GM21515 (cell line): ENCODE results near the gene PLXNA4.

Experiments used
- ATAC-seq: cut with Tn5 transposase; IDR thresholded peaks from one replicate; pipeline ENCODE4 v1.9.1; 2021; ENCODE audit not compliant: unreplicated experiment

The PLXNA4 gene

DNA sequence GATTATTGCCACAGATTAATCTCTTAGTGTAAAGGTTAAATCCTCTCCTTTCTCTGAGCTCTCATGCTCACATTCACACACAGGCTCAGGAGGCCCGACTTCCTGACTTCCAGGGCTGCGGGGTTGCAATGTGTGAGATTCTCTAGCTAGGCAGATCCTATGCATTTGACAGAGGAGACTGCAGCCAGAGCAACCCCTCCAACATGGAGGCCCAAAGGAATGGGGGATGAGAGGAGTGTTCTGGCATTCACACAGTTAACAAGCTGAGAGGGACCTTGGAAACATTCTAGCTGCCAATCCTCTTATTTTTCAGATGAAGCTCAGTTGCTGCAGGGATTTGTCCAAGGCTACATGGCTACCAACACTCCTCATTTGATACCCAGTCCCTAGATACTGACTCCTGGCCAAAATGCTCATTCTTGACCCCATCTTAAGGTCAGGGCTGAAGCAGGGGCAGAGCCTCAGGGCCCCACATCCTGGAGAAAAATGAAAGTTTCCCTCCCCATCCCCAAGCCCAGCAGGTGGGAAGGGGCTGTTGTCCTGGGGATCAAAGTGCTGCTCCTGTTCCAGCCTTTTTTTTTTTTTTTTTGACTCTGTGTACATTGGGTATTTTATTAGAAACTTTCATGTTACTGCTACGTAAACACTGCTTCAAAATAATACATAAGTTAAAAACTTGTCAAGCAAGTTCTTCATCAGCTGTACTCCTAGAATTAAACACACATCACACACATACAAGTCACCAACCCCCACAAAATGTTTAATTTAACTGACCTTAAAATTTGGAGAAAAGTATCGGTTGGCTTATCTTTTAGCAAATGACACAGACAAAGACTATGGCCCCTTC lies 325.6 kb downstream of the PLXNA4 start:
- no peak for ATAC-seq

DNA sequence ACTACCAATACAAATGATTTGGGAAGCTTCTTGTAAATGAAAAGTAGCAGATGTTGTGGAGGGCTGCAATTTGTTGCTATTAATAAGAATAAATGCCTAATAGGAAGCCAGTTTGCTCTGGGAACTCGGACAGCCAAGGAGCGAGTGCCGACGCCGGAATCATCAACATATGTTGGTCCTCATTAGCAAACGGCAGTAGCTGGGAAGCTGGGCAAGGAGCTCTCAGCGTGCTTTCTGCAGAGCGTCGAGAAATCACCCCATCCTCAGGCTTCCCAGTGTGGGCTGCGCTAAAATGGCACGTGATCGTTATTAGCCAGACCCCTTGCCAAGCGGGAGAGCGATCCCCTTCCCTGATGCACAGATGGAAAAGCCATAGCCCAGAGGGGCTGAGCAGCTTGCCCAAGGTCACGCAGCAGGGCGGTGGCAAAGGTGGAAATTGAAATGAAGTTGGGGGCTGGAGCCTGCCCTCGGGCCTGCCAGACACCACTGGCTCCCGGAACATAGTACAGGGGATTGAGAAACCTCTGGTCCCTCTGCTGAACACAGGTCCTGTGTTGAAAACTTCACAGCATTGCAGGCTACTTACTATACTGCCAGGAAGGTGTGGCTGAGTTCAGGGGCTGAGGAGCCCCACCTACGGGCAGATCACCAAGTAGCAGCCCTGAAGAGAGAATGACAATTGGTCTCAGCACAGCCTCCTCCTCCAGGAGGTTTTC lies 326.9 kb downstream of the PLXNA4 start:
- no peak for ATAC-seq

DNA sequence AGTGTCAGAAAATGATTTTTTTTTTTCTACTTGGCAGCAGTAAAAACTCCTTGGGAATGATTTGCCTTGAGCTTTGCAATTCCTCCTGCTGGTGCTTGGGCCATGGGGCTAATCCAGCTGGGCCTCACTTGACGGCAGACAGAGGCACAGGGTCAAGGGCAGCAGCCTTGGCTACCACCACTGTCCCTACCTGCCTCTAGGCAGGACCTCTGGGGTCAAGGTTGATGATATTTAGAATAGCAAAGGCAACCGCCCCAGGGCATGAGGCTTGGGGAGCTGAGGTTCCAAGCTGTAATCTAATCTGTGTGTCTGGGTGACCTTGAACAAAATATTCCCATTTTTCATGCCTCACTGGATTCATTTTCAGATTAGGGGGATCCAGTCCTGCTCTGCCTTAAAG lies 327.4 kb downstream of the PLXNA4 start:
- no peak for ATAC-seq

DNA sequence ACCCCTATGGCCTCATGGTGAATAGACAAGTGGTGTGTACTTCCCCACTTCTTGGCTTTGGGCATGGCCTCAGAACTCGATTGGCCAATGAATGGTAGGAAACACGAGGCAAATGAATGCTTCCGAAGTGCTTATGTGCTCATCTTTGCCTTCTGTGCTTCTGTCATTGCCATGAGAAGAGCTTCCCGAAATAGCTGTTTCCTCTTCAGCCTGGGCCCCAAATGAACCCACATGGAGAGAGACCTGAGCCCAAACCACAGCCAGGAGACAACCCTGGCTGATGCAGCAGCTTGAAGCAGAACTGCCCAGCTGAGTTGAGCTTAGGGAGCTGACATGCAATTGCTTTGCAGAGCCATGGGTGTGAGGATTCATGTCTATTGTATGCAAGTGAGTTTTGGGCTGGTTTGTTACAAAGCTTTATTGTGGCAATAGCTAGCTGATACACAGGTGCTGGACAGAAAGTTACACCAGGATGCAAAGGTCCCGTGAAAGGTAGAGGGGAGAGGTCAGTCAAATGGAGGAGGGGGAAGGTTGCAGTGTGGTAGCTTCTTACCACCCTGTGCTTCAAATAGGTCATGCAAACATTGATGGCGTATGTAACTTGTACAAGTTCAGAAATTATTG lies 328.2 kb downstream of the PLXNA4 start:
- ATAC-seq: no peak

DNA sequence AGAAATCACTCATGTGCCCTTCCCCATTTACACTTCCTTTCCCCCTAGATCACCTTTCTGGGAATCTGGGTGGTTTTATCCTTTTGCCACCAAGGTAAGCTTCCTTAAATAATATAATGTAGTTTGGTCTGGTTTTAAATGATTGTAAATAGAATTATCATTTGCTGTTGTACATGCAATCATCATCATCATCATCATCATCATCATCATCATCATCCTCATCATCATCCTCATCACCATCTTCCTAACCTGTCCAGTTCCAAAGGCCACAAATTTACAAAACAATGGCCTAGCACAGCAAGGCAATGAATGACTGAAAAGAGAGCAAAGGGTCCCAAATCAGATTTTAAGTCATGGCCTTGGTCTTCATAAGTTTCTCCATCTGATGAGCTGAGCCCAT lies 329.7 kb downstream of the PLXNA4 start:
- no peak for ATAC-seq

DNA sequence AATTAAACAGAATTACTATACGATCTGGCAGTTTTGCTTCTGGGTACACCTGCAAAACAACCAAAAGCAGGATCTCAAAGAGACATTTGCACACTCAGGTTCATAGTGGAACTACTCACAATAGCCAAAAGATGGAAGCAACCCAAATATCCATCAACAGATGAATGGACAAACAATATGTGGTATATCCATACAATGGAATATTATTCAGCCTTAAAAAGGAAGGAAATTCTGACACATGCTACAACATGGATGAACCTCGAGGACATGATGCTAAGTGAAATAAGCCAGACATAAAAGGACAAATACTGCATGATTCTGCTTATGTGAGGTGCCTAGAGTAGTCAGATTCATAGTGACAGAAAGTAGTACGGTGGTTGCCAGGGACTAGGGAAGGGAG lies 330.7 kb downstream of the PLXNA4 start:
- no peak for ATAC-seq

DNA sequence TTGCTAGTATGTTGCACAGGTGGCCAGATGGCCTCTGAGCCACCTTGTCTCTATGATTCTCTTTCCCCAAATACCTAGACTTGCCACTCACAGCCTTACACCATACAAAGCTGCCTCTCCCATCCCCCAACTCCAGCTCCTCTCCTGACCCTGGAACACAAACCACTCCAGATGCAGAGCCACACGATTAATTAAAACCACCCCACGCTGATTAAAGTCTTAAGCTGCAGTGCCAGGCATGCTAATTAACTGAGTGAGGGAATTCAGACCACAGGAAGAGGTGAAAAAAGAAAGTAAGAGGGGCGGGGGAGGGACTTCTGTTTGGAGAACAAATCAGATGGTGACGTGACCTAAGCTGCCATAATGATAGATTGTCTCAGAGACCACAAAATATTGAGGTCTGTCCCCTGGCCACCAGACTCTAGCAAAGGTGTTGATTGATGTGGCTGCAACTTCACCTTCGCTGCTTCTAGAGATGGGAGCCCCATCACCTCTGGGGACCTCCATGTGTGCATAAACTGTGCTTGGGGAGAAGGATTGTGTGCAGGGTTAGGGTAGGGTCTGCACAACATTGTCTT lies 331.3 kb downstream of the PLXNA4 start:
- no peak for ATAC-seq

DNA sequence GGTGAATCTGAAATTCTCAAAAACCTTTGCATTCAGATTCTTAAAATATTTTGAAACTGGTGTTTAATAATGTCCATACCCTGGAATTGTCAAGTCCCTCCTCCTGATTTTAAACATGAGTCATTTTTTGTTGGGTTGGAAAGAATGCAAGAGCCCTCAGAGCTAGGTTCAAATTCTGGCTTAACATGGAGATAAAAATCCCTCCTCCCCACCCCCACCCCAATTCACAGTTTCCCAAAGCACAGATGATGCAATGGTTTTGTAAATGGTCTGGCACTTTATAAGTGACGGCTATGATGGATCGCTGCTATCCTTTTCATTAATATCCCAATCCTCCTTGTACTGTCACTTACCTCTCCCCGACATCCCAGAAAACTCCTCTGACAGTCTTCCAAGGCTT lies 332.8 kb downstream of the PLXNA4 start:
- ATAC-seq: no peak

DNA sequence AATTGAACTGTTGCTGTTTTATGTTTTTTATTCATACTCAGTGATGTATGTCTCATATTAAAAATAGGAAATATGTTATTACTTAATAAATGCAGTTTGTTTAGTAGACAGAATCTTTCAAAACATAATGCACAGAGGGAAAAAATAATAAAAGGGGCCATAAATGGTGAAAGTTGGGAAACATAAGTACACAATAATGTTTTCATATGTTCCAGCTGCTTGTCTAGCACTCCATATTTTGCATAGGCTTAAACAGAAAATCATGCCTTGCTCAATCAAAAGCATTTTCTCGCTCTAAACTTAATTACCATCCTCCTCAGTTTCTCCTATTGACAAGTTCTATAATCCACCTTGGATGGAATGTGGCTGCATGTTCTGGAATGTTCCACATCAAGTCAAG lies 333.2 kb downstream of the PLXNA4 start:
- no peak for ATAC-seq

DNA sequence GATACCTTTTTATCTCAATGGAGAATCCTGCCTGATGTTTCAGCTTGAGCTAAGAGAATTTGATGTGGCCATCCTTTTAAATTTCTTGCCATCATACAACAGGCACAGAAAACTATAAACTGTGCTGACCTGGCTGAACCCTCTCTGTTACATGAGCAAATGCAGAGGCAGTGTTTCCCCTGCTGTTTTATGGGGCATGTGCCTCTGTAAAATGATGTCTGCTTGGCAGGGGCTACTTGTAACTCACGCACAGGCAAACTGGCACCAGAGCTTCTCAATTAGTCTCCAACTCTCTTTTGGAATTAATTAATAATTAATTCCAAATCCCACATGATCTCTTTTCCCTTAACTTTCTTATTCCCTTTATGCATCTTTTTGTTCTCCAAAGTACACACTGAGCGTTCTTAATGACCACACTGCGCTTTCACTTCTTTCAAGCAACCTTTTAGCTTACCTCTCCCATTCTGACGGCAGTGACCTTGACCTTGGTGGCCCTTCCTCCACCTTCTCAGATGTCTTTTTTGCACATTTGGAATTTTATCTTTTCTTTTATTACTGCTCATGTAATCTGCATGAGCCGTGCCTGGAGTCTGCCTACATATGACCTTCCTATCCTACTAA lies 334.0 kb downstream of the PLXNA4 start:
- no peak for ATAC-seq

DNA sequence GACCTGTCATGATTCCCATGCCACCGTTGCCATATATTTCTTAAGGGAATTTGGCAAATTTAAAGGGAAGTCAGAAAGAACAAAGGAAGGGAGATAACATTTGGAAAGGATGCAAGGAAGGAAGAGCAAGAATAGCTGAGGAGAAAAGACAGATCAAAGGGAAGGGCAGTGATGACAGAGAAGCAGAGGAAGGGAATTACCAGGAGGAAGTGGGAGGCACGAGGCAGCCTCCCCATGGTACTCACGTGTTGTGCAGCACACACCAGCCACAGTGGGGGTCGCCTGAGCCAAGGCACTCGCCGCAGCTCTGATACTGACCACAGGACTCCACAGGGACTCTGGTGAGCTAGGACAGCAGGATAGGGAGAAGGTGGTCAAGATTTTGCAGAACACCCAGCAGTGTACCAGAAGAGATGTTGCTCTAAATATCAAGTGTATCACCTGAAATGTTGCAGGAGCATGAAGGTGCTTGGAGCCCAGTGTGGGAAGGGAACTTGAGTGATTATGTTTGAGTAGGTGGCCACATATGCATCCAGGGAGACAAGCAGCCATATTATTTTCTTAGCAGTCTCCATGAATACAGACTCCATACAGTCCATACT lies 335.3 kb downstream of the PLXNA4 start:
- no peak for ATAC-seq

DNA sequence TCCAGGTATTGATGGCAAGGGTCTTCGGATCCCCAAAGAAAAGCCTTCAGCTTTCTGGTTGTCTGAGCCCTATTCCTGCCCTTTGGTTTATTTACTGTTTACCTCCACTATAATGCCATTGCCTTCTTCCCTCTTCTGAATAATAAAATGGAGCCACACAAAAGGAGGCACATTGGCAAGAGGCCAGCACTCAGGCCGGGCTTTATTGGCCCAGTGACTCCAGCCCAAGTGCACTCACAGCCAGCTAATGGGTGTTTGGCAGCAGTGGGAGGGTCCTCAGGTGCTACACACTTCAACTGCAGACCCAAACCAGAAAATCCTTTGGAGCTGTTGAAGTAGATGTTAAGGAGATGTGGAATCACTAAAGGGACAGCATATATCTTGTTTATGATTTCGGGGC lies 336.0 kb downstream of the PLXNA4 start:
- no peak for ATAC-seq

DNA sequence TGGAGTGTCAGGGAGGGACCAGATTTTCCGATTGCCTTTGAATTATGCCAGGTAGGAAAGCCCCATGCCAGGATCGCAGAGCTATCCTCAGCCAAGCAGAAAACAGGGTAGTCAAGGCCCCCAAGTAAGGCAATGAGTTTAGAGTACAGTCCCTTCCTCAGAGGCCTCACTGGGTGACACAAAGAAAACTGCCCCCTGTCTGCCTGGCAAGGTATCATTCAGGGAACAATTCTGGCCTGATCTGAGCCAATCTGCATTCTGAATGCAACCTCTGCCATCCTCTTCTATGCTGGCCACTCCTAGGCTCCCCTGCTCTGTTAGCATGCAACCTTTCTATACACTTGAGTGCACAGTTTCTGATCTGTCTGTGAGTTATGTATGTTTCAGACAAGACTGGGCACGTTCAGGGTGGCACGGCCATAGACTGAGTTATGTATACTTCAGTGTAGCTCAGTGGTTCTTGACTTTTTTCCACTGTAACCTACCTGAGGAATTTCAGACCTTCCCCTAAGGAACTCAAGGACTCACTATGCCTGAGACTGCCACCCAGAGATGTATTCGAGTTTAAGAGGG lies 336.8 kb downstream of the PLXNA4 start:
- no peak for ATAC-seq

DNA sequence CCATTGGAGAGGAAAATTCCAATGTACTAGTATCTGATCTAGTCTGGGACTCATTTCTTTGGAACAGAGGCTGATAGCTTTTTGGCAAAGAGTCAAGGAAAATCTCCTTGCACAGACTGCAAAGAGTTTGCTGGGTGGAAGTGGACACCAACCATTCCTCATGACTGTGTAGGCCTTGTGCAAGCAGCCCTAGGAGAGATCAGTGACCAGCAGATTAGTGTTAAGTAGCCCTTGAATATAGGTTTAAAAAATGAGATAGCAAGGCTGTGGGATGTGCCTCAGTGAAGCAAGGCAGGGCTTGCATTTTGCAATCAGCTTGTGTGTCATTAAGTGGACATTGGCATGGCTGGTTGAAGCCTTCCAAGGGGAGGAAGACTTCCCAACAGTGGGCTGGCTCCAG lies 341.6 kb downstream of the PLXNA4 start:
- ATAC-seq: no peak

DNA sequence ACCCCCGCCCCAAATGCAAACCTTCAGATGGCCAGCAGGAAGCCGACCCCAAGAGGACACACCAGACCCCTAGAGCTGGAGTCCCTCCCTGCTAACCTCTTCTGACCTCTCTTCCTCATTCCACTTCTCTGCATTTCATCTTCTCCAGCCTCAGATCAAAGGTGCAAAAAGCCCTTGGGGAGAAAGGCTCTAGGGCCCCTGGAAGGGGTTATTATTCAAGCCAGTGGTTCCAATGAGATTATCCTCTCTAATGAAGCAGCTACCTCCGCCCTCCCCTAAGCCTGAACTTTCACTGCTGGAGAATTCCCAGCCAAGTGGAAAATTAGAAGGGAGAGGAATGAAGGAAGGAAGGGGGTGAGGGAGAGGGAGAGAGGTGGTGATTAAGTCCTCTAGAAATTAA lies 343.9 kb downstream of the PLXNA4 start:
- ATAC-seq: no peak

DNA sequence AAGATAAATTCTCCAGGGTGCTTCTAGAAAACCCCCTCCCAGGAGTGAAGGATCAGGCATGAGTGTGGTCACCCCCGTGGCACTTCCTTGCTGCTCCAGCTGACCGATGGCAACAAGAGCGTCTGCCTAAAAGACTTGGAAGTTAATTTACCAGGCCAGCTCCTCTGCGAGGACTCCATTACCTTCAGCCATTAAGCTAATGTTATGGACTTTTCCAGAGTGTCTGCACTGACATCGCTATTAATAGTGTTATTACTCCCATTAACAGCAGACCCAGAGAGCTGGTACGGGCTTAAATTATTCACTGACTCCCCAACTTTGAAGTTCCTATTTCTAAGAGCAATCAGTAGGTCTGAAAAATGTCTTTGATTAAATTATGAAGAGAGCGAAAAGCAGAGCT lies 345.8 kb downstream of the PLXNA4 start:
- ATAC-seq: no peak

DNA sequence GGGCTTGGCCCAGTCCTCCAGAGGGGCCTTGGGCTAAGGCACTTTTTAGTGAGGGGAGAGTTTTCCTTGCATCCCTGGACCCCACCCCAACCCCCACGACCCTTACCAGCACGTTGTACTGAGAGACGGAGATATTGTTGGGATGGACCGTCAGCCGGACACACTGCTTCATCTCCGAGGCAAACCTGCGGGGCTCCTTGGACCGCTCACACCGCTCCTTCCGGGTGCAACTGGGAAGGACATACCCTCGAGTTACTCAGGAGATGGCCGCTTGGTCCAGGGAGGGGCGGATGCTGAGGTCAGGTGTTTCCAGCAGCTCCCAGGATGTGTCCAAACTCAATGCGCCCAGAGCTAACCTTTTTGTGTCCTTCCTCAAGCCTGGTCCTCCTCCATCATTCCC lies 348.0 kb downstream of the PLXNA4 start:
- ATAC-seq: no peak

DNA sequence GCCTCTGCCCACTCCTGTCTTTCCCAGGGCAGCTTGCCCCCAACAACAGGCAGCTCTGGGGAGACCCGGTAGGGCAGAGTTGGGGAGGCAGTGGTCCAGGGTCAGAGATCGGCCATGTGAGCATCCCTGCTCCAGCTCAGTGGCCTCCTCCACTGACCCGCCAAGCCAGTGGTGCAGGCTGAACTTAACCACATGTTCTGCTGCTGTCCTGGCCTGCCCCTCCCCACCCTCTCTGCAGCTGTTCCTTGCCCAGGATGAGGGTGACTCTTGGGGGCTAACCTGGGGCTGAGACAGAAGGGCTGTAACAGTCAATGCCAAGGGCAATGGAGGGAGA lies 349.3 kb downstream of the PLXNA4 start:
- ATAC-seq: no peak

DNA sequence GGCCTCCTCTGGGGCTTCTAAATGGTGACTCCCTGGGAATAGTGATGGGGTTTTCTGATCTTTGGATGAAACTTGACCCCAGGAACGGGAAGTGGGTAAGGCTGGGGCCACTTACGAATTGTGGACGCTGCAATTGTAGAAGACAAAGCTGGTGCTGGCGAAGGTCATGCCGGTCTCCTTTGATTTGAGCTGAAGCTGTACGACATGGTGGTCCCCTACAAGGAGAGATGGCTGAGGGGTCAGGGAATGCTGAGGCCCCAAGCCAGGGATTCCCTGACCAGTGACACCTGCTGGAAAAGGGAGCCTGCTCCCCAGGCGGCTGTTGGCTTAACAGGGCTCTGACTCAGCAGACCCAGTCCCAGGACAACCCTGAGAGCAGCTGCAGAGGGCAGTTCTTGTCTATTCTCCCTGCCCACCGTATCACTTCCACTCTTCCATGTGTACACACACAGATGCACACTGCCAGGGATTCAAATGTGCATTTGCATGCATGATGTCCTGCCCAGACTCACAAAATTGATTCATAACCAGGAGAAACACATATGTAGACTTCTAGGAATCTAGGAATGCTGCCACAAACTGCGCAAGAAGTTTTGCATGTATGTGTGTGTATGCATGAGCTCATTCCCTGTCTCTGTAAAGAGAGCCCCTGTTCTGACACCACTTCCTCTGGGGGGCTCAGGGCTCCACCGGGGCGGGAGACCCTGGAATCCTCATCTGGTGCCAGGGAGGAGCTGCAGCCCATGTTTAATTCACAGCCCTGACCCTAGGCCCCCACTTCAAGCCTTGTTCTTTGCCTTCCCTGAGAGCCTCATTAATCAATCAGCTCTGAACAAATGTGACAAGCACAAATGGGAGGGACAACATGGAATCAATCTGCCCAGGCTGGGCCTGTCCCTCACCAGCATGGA lies 350.0 kb downstream of the PLXNA4 start:
- ATAC-seq: no peak
